T1000 (cell line): ENCODE results near the gene MBD4.

ENCODE experiments used
- DNase-seq: peaks from one replicate; lab custom pipeline; 2025; ENCODE audit warnings: mixed read lengths; lab: John Stamatoyannopoulos, UW

The MBD4 gene

GRCh38 chr3:129463094-129463493 lies 23.3 kb upstream of the MBD4 start:
- no peak for DNase-seq

DNA sequence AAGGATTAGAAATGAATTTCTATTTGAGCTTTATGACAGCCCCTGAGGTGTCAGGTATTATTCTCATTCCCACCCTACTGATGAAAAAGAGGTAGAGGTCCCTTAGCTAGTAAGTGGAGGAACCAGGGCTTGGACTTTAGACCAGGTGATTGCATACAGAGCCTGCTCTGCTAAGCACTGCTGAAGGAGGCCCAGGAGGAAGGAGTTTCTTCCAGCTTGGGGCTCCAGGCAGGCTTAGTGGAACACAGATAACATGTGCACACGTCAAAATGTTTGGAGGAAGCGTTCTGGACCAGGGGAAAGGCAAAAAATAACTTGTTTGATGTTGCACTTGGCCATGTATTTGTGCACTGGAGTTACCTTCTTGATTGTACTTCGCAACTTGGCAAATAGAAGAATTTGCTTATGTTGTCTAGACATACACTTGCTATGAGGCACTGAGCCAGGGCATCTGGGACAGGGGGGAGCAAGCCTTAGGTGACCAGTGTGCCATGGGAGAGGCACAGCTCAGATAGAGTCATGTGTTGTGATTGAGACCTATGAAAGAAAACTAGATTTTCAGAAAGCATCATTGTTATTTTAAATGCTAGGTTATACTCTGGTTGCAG lies 22.7 kb upstream of the MBD4 start:
- no peak for DNase-seq

DNA sequence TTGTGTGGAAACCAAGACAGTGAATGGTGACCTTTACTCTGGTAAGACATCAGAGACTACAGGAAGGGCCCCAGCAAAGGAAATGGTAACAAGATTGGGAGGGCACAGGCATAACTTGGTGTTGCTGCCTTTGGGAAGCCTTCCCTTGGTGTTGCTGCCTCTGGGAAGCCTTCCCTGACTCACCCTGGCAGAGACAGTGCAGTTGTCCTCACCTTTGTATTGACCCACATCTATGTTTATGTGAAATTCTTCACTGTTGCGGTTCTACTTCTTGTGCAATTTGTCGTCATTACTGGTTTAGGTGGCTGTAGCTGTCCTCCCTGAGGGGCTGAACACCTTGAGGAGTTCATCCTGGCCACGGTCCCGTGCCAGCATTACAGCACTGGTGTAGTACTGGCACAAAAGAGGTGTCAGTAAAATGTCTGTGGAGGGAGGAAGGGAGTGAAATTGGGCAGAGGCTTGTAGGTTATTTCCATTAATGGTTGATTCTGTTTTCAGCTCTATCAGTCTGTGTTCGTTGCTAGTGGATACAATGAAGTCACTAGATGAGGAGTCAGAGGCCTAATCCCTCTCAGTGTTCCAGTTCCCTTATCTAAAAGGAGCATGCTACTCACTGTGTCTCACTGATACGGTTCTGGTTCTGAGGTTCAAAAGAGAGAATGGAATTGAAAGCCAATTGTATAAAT lies 21.9 kb upstream of the MBD4 start:
- DNase-seq: no peak

DNA sequence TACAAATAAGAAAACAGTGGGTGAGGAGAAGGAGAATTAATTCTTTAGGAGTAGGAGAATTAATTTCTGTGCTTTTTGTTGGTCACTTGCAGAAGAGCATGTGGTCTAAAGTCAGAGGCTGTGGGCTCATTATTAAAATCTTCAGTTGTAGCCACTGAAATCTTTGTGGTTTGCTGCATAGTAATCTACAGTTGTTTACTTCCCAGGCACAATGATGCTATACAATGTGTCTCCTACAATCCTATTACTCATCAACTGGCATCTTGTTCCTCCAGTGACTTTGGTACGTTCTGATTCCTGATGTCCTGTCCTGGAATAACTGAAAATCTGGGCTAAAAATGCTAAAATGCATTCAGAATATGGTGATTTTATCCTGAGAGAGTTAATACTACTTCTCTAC lies 21.3 kb upstream of the MBD4 start:
- no peak for DNase-seq

DNA sequence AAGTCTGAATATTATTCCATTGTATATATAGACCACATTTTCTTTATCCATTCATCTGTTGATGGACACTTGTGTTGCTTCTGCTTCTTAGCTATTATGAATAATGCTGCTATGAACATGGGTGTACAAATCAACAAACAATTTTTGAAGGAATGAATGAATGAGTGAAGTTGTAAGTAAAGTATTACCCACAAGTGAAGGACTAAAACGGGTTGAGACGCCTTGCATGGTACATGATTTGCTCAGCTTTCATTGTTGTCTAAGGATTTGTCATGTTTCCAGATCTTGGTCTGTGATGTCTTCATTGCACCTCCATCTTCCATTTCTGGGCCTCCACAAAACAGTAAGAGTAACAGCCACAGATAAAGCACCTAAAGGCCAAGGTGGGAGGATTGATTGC lies 20.8 kb upstream of the MBD4 start:
- DNase-seq: no peak

DNA sequence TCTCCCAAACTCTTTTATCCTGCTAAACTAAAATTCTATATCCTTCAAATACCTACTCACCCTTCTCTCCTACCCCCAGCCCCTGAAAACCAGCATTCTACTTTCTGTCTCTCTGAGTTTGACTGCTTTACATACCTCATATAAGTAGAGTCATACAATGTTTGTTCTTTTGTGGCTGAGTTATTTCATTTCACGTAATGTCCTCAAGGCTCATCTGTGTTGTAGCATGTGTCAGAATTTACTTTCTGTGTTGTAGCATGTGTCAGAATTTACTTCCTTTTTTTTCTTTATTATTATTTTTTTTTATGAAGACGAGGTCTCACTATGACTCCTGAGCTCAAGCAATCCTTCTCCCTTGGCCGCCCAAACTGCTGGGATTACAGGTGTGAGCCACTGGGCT lies 20.4 kb upstream of the MBD4 start:
- DNase-seq: no peak

GRCh38 chr3:129453732-129454131 lies 14.0 kb upstream of the MBD4 start:
- DNase-seq: no peak

- no peak for DNase-seq
These were observed 9.7 kb upstream of the MBD4 start for GRCh38 chr3:129449279-129450115.

- DNase-seq: no peak
These were observed 8.6 kb upstream of the MBD4 start for GRCh38 chr3:129448186-129448895.

GRCh38 chr3:129446926-129447325 lies 7.2 kb upstream of the MBD4 start:
- DNase-seq: no peak

DNA sequence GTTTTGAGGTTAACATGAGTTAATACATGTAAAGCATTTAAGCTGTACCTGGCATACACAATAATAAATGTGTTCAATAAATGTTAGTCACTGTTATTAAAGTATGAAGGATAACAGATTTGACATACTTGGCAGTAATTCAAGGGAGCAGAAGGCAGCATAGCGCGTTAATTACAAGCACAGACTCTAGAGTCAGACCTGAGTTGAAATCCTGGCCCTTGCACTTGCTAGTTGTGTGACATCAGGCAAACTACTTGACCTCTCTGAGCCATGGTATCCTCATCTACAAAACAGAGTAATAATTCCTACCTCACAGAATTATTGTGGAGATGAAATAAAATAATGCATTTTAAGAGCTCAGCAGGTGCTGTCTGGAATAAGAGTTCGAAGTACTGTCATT lies 5.7 kb upstream of the MBD4 start:
- no peak for DNase-seq

- DNase-seq: no peak
These were observed 3.2 kb upstream of the MBD4 start for GRCh38 chr3:129442947-129443346.

DNA sequence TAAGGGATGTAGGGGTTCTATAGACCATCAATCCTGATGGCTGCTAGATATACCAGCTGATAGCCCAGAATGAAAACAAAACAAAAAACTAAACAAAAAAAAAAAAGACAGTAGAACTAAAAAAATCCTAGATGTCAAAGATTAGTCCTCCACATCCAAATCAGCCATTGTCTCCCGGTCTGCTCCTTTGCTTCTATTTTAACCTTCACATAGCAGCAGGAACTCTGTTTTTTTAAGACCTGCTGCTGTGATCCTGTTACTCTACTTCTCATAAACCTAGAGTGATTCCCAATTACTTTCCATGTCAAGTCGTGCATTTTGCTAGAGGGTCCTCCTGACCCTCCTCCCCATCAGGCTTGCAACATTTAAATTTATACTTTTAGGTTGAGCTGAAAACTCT lies 2.7 kb upstream of the MBD4 start:
- DNase-seq: no peak

- no peak for DNase-seq
These were observed 2.0 kb upstream of the MBD4 start for GRCh38 chr3:129441782-129442181.

GRCh38 chr3:129441215-129441614 lies 1.5 kb upstream of the MBD4 start:
- no peak for DNase-seq

- no peak for DNase-seq
These were observed 956 bp upstream of the MBD4 start for GRCh38 chr3:129440618-129441190.

DNA sequence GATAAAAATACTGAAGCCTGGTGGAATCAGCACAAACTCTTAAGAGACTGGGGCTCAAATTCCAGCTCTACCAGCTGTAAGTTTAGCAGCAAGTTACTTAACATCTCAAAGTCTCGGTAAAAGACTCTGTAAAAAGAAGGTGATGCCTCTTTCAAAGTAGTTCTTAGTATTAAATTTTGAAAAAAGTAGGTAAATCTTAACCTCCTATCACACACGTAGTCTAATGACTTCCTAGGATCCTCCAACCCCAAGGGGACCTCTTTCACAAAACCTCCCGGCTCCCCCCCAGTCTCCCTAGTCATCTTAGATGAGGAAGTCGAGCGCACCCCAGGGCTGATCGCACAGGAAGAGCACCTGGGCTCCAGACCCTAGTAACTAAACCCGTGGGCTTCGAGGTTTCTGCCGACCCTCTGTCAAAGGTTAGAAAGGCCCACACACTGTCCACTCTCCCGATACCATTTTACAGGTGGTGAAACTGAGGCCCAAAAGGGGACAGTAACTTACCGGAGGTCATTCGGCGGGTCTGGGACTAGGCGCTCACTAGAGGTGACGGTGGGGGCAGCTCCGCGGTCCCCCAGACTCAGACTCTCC lies 427 bp downstream of the MBD4 start:
- no peak for DNase-seq

GRCh38 chr3:129435367-129435766 lies 4.4 kb downstream of the MBD4 start:
- DNase-seq: no peak

- DNase-seq: no peak
These were observed 5.6 kb downstream of the MBD4 start for GRCh38 chr3:129434140-129434539.

DNA sequence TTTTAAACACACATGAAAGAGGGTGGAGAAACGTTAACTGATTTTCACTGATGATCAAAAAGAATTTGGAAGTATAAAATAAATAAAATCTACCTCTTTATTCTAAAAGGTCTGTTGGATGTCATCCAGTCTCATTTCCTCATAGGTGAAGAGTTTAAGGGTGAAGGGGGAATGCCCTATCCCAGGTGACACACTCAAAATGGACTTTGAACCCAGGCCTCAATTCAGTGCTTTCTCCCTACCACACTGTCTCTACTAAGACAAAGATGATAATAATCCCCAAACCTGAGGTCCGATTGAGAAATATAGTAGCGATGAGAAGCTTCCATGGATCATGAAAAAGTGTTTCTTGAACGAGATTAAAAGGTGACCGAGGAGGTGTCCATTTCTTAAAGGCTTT lies 6.2 kb downstream of the MBD4 start:
- DNase-seq: no peak

DNA sequence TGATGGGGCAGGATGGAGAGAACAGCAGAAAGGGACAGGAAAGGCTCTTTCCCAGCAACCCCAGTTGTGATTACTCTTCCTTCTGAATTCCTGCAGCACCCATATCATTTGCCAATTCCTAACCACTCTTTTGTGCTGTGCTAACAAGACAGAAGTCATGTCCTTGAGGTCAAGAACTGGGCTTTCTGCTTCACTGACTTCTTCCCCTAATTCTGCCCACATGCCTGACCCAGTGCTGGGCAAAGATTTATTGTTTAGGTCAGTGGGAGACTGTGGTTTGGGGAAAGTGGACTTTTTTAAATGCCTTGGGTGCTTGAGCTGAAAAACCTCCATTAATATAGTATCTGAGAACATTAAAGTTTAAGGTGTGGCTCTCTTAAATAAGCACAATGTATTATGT lies 7.1 kb downstream of the MBD4 start:
- no peak for DNase-seq

GRCh38 chr3:129432036-129432435 lies 7.7 kb downstream of the MBD4 start:
- DNase-seq: no peak
